AG10803 (cell line): ENCODE measurements around the gene NAB2.
A peak's percentile ranks its signal among the peaks of the same experiment; 100 is the strongest.

Experiments
- DNase-seq: peaks from one replicate; pipeline ENCODE4 v3.0.0; 2010; ENCODE audit warnings: low read depth
- H3K4me3 ChIP-seq: 2 replicates; pipeline ENCODE4 v1.5.1; 2011; ENCODE audit warnings: mild to moderate bottlenecking, low read length, control low read depth
- CTCF ChIP-seq: conservative IDR thresholded peaks from 2 replicates; pipeline ENCODE4 v1.5.1; 2011; ENCODE audit warnings: mild to moderate bottlenecking, low read length, control low read depth, inconsistent platforms

The NAB2 gene

DNA sequence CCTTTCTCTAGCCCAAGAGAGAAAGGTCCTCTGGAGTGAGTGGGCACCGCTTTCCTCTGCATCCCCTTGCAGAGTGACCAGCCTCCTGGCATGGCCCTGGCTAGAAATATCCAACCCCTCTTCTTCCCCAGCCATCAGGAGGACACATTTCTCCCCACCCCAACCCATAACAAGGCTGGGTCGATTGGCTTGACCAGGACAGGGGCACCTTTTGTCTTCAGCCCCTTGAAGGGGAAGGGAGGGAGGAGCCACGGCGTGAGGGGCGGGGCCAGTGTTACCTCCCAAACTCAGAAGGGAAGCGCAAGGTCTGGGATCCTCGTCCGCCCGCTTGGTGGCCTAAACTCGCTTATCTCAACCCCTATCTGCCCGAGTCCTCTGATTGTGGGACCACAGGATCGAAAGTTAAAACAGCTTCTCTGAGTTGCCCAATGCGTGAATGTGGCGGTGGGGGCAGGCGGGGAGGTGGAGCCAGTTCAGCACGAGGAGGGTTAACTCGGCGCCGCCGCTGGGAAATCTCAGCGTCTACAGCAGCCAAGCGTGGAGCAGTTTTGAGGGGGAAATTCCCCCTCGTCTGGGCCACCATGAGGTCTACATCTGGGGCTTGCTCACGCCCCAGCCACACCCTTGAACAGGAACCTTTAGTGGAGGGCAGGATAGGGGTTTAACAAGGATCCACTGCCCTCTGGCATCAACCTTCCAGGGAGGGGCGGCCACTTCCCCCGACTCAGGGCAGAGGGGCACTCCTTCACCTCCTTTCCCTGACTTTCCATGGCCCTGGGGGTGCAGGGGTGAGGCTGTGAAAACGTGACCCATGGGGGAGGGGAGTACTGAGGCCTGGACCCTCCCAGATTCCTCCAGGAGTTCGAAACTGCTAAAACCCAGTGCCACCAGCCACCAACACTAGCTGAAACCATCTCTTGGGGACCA is 21.5 kb downstream of the NAB2 start:
- peak overlapping the region; percentile 95 for H3K4me3 ChIP-seq
- TF ChIP-seq CTCF: peak; percentile 1; the same call in 1 of the 2 replicates
- no peak for DNase-seq

- no peak for TF ChIP-seq CTCF
- peak; percentile 89 for DNase-seq
- H3K4me3 ChIP-seq: peak within 1 kb of the TSS; percentile 95
Measured at GRCh38 chr12:57111031-57111734, 22.3 kb downstream of the NAB2 start, which contains the start of gene STAT6. Gene STAT6, minus strand, starts transcription at chr12:57111362. Its CDS starts 3,084 bp downstream, at chr12:57108278.

GRCh38 chr12:57112492-57113294 is 23.8 kb downstream of the NAB2 start:
- peak overlapping the region; percentile 39 for H3K4me3 ChIP-seq
- DNase-seq: no peak
- peak; percentile 83 for TF ChIP-seq CTCF

- no peak for TF ChIP-seq CTCF
- H3K4me3 ChIP-seq: no peak overlapping the region
- no peak for DNase-seq
Measured at GRCh38 chr12:57116580-57117281, 27.8 kb downstream of the NAB2 start.

DNA sequence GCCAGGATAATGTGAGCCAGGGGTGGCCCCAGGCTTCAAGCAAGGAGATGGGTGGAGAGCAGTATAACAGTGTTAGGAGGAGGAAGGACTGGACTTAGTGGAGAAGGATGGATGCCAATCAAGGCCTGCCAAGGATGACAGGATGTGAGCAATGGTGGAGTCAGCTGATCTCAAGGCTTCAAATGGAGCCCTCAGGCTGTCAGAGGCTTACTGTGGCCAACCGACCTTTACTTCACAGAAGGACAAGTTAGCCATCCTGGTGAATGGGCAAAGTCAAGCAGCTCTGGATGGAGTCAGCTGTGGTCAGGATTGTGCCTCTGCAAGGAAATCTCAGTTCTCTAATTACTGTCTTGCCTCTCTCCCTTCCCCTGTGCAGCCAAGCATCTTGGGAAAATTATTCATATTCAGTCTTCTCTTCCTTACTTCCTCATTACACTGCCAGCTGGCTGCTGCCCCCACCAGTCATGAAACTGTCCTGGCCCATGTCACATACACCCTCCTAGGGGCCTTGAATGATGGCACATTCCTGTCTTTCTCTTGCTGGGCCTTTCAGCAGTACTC is 29.9 kb downstream of the NAB2 start:
- no peak overlapping the region for H3K4me3 ChIP-seq
- no peak for DNase-seq
- TF ChIP-seq CTCF: no peak
